NCI-H1694 (cell line): ENCODE measurements around the gene SHISA8.

ENCODE experiments used
- DNase-seq: peaks from one replicate; lab custom pipeline; 2025; lab: John Stamatoyannopoulos, UW

The SHISA8 gene

DNA sequence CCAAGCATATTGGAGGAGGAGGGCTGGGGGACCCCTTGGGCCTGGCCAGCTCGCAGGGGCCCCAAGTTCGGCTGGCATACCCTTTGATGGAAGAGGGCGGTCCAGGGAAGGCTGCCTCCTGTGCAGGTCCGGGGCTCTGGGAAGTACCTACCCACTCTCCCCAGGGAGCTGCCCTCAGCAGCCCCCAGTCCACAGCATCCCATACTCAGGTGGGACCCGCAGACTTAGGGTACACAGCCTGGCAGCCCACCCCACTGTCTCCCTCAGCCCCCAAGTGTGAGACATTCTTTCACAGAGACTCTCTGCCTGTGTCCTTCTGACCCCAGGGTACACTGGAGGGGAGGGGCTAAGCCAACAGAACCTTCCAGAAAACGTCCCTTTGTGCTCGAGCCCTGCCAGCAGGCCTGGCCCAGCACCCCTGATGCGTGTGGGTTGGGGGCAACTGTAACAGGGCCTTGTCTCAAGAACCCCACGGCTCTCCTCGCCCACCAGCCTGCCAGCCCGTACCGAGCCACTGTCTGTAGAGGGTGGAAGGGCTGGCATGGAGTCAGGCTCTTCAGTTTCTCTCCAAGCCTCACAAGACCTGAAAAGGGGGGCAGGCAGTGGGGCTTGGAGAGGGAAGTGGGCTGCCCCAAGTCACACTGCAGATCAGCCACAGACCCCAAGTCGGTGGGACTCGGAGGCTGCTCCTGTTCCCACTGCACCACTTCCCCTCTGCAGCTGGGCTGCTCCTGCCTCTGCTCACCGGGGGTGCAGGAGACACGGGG lies 18.7 kb upstream of the SHISA8 start:
- DNase-seq, result no peak

DNA sequence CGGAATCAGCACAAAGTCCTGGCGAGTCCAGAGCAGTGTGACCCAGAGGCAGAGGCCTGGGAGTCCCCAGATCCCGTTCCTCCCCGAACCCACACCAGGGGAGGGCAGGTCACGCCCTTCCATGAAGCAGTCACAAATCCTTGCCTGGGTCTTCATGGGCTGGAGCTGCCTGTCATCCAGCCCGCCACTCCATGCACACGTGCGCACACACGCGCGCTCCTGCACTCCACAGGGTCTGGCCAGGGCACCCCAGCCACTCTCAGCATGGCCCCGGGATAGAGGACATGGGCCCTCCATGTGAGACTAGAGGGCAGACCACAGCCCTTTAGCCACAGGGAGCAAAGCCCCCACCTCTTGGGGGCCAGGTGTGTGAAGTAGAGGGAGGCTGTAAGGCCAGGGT lies 17.5 kb upstream of the SHISA8 start:
- no peak for DNase-seq

DNA sequence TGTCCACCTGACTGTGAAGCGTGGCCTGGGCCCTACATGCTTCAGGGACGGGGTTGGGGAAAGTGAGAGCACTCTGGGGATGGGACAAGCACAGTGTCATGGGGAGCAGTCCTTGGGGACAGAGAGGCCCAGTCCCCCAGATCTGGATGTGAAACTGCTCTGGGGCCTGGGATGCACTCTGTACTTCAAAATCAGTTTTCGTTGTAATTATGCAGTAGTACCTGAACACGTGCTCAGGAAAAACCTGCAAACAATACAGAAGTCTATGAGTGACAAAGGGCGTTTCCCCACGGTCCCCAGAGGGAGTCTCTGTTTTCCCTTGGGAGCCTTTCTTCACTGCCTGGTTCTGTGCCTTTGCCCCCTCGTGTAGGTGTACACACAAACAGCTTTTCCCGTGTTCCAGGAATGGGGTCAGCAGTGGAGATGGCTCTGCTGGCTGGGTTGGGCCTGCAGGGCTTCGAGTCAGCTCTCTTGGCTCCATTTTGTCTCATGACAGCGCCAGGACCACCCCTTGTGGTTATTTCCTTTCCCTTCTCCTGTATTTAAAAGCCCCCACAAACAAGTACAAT lies 16.9 kb upstream of the SHISA8 start:
- DNase-seq, result no peak

DNA sequence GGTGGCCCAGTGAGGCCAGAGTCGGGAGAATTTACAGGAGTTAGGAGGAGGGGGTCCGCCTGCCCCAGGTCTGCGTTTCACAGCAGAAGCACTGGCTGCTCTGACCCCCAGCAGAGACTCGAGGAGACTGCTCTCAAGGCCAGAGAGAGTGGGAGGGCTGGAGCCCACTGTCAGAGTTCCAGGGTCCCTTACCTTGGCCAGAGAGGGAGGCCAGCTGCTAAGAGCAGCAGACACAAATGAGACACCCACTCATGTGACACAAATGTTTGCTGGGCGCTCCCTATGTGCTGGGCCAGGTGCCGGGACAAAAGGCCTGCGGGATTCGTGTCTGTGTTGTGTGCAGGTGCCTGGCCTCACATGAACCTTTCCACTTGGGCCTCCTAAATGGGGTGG lies 14.5 kb upstream of the SHISA8 start:
- DNase-seq, result peak; percentile 14

DNA sequence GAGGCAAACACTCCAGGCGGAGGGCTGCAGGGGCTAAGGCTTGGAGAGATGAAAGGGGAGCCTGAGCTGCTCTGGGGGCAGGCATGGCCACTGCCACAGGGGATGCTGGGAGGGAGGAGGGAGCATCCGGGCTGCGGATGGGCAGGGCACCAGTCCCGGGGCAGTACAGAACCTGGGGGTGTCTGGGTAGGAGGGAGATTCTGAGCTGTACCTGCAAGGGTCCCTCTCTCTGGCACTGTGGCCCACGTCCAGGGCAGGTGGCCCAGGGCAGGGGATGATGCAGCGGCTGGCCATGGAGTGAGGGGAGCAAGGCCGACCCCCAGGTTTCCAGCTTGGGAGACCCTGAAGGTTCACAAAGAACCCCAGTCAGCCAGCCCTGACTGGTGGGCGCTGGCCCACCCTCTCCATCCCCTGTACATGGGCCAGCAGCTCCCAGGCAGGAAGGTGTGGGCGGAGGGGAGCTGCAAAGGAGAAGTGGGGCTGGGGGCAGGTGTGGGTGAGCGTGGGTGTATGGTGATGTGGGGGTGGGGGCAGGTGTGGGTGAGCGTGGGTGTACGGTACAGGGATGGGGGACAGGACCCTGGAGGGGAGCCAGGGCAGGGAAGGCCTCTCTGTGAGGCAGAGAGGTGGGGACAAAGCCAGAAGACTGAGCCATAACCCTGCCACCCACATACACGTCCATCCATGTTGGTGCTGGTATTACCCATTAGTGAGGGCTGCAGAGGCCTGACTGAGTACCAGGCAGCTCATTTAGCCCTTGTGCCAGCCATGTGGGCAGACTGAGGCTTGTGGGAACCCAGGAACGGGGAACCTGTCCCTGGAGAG lies 13.9 kb upstream of the SHISA8 start:
- DNase-seq, result no peak

DNA sequence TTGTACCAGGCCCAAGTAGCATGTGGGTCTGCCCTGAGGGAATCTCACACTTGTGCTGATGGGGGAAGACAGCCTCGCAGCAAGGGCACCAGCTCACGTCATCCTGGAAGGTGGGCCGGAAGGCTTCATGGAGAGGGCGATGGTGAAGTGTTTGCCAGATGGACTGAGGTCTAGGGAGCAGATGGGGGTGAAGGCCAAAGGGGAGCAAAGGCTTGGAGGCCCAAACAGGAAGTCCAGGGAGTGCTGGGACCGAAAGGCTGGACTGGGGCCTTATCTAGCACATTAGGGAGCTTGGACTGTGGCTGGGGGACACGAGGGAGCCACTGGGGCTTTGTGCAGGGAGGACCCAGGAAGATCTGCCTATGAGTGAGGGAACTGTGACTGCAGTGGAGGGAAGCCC lies 12.9 kb upstream of the SHISA8 start:
- DNase-seq, result no peak

DNA sequence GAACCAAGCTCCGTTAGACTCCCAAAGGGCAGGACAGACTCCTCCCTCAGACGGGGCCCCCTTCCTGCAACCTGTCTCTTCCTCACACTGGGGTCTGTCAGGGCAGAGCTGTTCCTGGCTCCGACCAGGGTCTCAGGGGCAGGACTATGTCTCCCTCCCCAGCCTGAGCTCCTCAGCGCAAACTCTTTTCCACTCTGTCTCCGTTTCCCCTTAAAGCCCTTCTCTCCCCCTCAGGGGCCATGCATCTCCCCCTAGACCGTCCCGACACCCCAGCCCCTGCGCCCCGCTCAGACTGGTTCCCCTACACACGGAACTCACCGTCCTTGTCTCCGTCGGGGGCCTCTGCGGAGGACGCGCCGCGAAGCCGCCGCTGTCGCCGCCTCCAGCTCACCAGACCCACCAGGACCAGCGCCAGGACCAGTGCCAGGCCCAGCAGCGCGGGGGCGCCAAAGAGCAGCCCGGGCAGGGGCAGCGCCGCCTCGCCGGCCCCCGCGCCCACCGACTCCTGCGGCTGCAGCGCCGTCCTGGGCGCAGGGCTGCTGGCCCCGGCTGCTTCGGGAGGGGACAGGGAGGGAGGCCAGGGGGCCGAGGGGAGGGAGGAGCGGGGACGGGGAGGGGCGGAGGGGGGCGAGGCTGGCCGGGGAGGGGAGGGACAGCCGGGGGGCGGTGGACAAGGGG lies 11.0 kb upstream of the SHISA8 start:
- peak; percentile 33 for DNase-seq

DNA sequence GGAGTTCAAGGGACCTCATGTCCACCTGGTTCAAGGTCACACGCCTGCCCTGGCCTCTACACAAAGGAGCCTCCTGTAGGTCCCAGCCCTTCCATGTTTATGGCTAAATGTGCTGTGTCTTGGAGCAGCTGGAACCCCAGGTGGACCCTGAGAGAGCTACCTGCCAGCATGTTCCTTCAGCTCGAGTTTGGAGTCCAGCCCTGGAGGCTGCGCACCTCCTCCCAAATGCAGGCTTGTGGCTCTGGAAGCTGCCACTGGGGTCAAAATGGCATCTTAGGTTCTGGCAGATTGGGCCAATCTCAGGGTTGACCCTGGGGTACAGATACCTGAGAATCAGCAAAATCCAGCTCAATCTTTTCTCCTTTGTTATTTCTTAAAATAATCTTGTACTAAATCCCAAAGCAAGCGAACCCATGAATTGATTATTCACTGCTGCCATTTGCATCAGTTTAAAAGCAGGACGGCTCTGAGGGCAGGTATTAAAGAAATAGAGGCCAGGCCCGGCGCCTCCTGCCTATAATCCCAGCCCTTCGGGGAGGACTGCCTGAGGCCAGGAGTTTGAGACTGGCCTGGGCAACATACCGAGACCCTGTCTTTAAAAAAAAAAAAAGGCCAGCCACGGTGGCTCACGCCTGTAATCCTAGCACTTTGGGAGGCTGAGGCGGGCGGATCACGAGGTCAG lies 8.9 kb upstream of the SHISA8 start:
- DNase-seq, result no peak

DNA sequence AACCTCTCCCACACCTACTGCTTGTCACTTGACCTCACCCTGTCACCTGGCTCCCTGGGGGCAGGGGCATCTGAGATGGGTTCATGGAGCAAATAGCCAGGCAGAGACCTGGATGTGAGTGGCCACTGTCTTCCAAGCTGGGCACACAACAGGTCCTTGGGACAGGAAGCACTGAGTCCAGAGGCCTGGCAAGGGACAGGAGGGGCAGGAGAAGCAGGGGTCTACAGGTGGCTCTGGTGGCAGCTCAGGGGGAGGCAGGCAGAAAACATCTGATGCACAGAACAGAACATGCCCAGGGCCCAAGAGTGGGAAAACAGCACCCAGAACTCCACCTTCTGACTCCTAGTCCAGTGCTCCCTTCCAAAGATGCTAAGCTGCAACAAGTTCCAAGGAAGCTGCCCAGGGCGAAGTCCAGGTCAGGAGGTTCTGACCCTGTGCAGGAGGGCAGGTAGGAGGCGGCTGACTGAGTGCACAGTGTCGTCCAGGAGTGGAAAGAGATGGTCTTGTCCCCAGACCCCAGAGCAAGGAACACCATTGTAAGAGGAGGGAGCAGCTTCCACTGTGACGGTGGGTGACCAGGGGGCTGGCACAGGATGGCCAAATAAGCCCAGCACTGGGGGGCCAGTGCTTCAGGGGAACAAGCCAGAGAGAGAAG lies 8.2 kb upstream of the SHISA8 start:
- DNase-seq, result no peak

DNA sequence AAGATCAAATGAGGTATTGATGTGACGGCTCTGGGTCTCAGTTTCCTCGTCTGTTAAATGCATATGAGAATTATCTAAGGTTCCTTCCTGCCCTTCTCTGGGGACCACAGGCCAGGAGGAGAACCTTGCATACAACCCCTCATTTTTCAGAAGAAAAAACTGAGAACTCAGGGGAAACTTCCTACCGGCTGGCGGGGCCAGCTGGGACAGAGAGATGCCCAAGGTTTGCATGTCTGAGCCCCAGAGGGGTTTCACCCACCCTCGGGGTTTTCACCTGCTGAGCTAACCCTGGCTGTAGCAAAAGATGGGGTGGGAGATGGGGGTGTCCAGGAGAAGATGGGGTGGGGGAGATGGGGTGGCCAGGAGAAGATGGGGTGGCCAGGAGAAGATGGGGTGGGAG lies 7.5 kb upstream of the SHISA8 start:
- DNase-seq, result no peak

DNA sequence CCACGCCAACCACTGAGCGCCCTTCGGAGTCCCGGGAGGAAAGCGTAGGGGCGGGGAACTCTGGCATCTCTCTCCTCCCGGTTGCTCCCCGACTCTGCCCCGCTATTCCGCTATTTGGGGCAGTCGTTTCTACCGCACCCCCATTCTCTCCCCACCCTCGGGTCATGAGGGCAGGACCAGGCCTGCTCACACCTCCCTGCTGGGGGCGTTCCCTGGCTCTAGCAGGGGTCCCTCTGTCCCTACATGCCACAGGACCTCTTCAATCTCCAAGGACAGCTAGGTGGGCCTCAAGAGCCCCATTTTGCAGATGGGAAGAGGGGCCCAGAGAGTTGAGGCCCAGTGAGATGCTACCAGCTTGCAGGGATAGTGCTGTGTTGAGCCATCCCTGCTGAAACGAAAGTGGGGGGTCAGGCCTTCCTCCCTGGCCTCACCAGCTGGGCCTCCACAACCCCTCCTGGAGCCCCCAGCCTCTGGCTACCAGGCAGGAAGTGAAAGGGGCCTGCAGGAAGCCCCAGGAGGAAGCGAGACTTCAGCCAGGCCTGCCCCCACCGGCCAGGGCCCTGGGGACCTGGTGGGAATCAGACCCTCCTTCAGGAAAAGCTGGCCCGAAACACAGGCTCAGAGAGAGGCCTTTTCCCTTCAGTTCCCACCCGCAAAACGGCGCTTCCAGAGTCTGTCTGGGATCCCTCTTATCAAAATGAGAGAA lies 5.5 kb upstream of the SHISA8 start:
- no peak for DNase-seq

DNA sequence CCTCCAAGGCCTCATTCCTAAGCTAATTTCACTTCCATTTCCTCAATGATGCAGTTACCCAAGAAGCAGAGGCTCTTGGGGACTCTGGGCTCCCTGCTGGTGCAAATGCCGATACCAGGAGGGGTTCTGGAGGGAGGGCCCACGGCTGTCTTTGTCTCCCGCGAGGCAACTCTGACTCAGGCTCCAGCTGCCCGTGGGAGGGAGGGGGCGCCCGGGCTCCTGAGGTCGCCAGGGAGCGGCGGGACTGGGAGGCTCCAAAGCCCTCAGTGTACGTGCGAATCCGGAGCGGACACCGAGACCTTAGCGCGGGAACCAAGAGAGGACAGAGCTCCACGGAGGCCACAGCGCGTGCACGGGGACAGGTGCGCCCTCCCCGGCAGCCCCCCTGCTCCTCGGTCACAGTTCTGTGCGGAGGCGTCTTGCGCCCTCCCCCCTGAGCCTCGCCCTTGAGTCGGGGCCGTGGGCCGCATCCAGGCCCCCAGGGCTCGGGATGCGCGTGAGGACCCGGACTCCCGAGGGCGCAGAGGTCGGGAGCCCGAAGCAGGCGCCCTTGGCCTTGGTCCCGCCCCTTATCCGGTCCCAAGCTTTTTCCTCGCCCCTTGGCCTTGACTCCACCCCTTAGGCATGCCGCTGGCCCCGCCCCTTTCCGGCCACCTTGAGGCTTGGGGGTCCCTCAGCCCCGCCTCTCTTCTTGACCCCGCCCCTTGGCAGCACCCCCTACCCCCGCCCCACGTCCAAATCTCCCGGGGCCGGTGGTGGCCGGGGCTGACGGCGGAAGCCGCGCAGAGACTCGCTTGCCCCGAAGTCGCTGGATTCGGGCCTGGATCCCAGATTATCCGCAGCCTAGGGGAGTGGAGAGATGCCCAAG lies 4.7 kb upstream of the SHISA8 start:
- no peak for DNase-seq

DNA sequence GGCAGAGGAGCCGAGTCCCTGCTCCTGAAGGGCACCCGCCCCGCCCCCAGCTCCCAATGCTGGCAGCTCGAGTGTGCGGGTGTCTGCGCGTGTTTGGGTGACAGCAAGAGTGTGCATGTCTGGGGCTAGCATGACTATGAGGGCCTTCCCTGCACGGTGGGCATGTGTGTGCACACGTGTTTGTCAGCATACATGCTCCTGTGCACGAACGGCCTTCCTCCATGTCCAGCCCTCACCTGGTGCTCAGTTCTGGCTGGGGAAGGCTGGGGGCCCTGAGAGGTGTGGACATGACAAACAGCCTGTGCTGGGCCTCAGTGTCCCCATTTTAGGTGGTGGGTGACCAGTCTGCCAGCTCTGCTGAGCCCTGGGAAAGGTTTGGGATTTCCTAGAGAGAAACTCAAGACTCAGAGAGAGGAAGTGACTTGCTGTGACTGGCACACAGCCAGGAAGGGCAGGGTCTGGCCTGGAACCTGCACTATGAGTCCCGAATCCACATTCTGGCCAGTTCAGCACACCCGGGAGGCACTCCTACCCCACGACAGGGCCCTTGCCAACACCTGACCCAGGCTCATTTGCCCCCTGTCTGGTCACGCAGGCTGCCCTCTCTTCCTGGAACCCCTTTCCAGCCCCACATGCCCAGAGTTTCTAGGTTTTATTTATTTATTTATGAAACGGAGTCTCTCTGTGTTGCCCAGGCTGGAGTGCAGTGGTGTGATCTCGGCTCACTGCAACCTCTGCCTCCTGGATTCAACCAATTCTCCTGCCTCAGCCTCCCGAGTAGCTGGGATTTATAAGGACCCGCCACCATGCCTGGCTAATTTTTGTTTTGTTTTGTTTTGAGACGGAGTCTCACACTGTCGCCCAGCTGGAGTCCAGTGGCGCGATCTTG lies 3.3 kb upstream of the SHISA8 start:
- no peak for DNase-seq

DNA sequence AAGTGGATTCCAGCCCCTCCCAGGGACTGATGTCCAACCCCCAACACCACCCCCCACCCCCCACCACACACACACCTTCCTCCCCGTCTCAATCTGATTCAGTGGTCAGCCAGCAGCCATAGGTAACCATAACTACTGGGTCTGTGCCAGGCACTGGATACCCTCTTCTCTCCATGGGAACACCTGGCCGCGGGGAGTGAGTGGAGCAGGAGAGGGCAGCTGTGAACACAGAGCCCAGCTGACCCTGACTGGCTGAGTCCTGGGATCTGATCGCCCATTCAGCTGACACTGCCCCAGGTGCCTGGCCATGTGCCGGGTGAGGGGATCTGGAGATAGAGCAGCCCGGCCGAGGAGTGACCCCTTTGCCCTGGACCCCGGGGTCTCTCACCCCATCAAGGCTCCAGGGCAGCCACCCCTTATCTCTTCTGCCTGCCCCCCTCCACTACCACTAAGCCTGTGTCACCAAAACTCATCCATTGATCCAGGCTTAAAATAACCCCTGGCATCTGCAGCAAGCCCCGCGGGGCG lies 2.6 kb upstream of the SHISA8 start:
- no peak for DNase-seq

DNA sequence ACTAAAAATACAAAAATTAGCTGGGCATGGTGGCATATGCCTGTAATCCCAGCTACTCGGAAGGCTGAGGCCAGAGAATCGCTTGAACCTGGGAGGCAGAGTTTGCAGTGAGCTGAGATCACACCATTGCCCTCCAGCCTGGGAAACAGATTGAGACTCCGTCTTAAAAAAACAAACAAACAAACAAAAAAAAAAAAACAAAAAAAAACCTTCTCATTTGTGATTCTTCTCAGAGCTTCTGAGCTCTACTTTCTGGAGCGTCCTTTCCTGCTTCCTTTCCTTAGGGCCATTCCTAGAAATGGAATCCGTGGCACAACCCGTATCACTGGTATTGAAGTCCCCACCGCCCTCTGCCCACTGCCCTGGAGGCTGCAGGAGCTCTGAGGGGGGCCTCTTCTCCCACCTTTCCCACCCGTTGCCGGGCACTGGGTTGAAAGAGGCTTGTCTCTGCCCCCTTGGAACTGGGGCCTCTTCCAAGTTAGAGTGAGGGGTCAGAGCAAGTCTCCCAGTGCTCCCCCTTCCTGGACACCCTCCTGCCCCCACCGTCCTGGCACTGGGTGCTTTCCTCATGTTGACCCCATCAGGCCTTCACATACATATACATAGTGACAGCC lies 2.0 kb upstream of the SHISA8 start:
- DNase-seq, result no peak

DNA sequence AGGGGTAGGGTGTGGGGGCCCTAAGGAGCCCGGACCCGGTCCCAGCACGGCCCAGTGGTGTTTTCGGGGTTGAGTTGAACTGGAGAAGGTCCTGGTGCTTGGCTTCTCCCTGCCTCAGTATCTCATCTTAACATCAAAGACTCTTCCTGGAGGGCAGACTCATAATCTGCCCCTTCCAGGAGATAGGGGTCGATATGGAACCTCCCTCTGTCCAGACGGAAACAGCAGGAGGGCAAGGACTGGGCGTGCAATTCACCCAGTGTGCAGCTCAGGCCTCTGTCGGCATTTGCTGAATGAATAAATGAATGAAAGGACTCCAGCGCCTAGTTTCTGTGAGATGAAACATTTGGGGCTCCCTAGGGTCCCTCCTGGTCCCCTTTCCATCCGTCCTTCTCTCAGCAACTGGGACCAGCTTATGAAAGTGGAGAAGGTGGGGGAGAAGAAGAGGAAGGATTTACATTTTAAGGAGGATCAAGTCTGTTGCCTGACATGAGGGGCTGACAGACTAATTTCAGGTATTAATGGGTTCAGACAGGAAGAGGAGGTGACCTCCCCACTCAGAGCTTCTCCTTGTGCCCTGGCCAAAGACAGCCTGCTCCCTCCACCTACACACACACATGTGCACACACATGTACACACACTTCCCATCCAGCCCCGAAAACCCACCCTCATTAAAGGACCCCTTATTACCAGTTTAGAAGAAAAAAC lies 1.1 kb upstream of the SHISA8 start:
- DNase-seq, result no peak

DNA sequence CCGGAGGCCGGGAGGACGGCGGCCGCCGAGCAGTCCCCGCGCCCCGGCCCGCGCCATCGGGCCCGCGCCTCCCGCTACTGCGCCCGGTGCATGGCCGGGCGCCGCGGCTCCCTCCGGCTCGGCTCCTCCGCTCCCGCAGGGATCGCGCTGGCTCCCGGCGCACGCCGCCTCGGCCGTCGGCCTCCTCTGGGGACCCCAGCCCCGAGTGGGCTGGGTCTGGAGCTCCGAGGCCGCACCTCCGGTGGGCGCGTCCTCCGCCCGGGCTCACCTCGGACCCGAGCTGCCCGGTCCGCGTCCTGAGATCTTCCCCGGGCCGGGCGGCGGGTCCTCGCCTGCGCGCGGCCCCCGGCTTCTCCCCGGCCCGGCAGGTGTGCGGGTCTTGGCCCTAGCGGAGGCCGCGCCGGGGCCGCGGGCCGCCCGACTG lies 251 bp downstream of the SHISA8 start:
- no peak for DNase-seq
